ENCODE measurements around the gene LATS1. TPM values are rescaled to one million over a fixed set of nuclear protein-coding genes. Genes with fewer than 3 reads are reported as not detected.

Gene LATS1
- total RNA-seq, 2 donors from 2014 or later: 12.7 to 15.5 TPM

DNA sequence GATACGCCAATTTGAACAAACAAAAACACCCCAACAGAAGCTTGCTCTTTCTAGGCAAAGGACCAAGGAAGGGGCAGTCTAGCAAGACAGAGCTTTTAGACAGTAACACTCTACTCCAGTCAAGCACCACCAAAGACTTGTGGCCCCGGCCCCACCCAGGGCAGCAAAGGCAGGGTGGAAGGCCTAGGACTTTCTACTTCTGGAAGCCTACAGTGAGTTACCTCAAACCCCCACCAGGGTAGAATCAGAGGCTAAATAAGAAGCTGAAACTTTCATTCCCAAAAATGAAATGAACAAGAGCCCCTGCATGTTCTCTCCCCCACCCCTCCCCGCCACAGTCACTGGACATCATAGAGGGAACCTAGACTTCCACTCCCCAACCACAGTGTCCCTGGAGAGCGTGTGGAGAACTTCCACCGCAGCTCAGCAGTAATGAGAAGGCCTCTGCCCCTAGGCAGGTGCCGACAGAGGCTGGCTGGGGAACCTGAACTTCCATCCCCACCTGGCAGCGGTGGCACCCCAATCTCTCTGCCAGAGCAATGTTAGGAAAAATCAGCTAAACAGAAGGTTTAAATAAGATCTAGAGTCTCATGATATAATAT, 109.4 kb downstream of the LATS1 start:
- intact Hi-C loops (cut with DNase I): no loop called here
- Histone ChIP-seq H3K4me1 (no peaks in the 10 kb centered on the region), H3K4me3 (no peak overlapping the region), H3K36me3 (replicated peaks in 1 of 2; ENCODE audit: insufficient read depth in 1 of 2, low read depth in 2 of 2) (no peaks in the 10 kb centered on the region), H3K27me3 (no peaks in the 10 kb centered on the region), H3K9me3 (no peaks in the 10 kb centered on the region), H3K27ac (no peak overlapping the region)
- ATAC-seq (no peak), DNase-seq (no peak)
- TF ChIP-seq, protein P1, sequence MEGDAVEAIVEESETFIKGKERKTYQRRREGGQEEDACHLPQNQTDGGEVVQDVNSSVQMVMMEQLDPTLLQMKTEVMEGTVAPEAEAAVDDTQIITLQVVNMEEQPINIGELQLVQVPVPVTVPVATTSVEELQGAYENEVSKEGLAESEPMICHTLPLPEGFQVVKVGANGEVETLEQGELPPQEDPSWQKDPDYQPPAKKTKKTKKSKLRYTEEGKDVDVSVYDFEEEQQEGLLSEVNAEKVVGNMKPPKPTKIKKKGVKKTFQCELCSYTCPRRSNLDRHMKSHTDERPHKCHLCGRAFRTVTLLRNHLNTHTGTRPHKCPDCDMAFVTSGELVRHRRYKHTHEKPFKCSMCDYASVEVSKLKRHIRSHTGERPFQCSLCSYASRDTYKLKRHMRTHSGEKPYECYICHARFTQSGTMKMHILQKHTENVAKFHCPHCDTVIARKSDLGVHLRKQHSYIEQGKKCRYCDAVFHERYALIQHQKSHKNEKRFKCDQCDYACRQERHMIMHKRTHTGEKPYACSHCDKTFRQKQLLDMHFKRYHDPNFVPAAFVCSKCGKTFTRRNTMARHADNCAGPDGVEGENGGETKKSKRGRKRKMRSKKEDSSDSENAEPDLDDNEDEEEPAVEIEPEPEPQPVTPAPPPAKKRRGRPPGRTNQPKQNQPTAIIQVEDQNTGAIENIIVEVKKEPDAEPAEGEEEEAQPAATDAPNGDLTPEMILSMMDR (IDR thresholded peaks at IDR 0.05): no peak
- no peak for TF ChIP-seq POLR2A (IDR thresholded peaks at IDR 0.05)
- WGBS, 2 donors: 90 to 98% methylated on average over 5 to 7 of the region's 7 CpGs

Small RNA genes lying within 50 kb of the gene (small RNA-seq; reads per million reads assigned to genes)
- gene RF00019: not detected

Other genes starting within 250 kb of the LATS1 start
- 1 to 10 TPM in 1 of 2 donors, under 1 TPM in 1; 0.52 to 2.6 TPM for gene ZC3H12D, start 233.1 kb downstream of the LATS1 start, total RNA-seq
- 10 to 100 TPM; 14.5 to 24.1 TPM for gene PPIL4, start 172.1 kb downstream of the LATS1 start, total RNA-seq
- gene GINM1, start 151.7 kb downstream of the LATS1 start, total RNA-seq: 10 to 100 TPM; 25.7 to 33.7 TPM
- 1 to 10 TPM; 4.3 to 8.8 TPM for gene KATNA1, start 69.4 kb downstream of the LATS1 start, total RNA-seq
- gene NUP43, start 28.4 kb upstream of the LATS1 start, total RNA-seq: 10 to 100 TPM in 1 of 2 donors, 1 to 10 TPM in 1; 8.6 to 22.8 TPM
- 10 to 100 TPM; 26.2 to 26.7 TPM for gene PCMT1, start 31.6 kb upstream of the LATS1 start, total RNA-seq
- 10 to 100 TPM; 21.0 to 28.0 TPM for gene LRP11, start 146.3 kb upstream of the LATS1 start, total RNA-seq
- gene RAET1E, start 180.0 kb upstream of the LATS1 start, total RNA-seq: not detected
- gene RAET1G, start 205.0 kb upstream of the LATS1 start, total RNA-seq: not detected
- gene ULBP2, start 223.9 kb upstream of the LATS1 start, total RNA-seq: under 1 TPM in 1 of 2 donors, not detected in 1; 0.26 TPM
- not detected for gene ULBP1, start 245.8 kb upstream of the LATS1 start, total RNA-seq

Data from body of pancreas (tissue), 4 donors.